HG02642 (cell line): ENCODE results near the gene SCYL1.

Experiments used
- ATAC-seq: cut with Tn5 transposase; IDR thresholded peaks from one replicate; pipeline ENCODE4 v1.9.1; 2021; ENCODE audit warnings: mild to moderate bottlenecking; ENCODE audit not compliant: unreplicated experiment, poor library complexity

SCYL1 gene

GRCh38 chr11:65551572-65552387, 26.9 kb downstream of the SCYL1 start:
- peak; percentile 61 for ATAC-seq

GRCh38 chr11:65552388-65552951, 27.6 kb downstream of the SCYL1 start:
- peak; percentile 23 for ATAC-seq

- no peak for ATAC-seq
These were observed 28.6 kb downstream of the SCYL1 start for GRCh38 chr11:65553301-65554001.

GRCh38 chr11:65554057-65554818, 29.4 kb downstream of the SCYL1 start:
- ATAC-seq, result no peak

- no peak for ATAC-seq
These were observed 30.1 kb downstream of the SCYL1 start for GRCh38 chr11:65554842-65555430.

GRCh38 chr11:65555693-65556231, 30.9 kb downstream of the SCYL1 start:
- no peak for ATAC-seq

- no peak for ATAC-seq
These were observed 31.8 kb downstream of the SCYL1 start for GRCh38 chr11:65556470-65557279.

GRCh38 chr11:65557280-65558001, 32.6 kb downstream of the SCYL1 start:
- ATAC-seq, result no peak

- no peak for ATAC-seq
These were observed 33.4 kb downstream of the SCYL1 start, which contains the start of gene LTBP3 for GRCh38 chr11:65558002-65558929. TSS of gene LTBP3 (minus strand) at chr11:65558359. CDS start at chr11:65557959, 400 bp downstream.

GRCh38 chr11:65558930-65559509, 34.1 kb downstream of the SCYL1 start:
- no peak for ATAC-seq

GRCh38 chr11:65559535-65559934, 34.7 kb downstream of the SCYL1 start:
- no peak for ATAC-seq

GRCh38 chr11:65559951-65560537, 35.2 kb downstream of the SCYL1 start:
- ATAC-seq, result no peak

GRCh38 chr11:65560555-65561418, 35.9 kb downstream of the SCYL1 start:
- ATAC-seq, result no peak

- no peak for ATAC-seq
These were observed 37.1 kb downstream of the SCYL1 start for GRCh38 chr11:65562020-65562419.

- no peak for ATAC-seq
These were observed 37.9 kb downstream of the SCYL1 start for GRCh38 chr11:65562788-65563187.

GRCh38 chr11:65563601-65564000, 38.7 kb downstream of the SCYL1 start:
- no peak for ATAC-seq
